B cell (primary cell): ENCODE results near the gene SRR. TPM values are rescaled to one million over a fixed set of nuclear protein-coding genes. Genes with fewer than 3 reads are reported as not detected.
"Not testable (repeated sequence)": the region's sequence is repeated elsewhere in the genome, so short reads cannot be mapped to it uniquely, and the experiment has no call there.

Source experiments
- ATAC-seq: fragments of 200-7000 bp; cut with Tn5 transposase; one replicate; pipeline ENCODE4 v1.10.0; 2021; ENCODE audit warnings: low read depth, mild to moderate bottlenecking, moderate number of reproducible peaks, moderate library complexity
- CTCF ChIA-PET: fragments of 350-600 bp; sonication (Branson Sonifier 250); formaldehyde crosslinking; loops from one replicate; lab custom pipeline; 2021; ENCODE audit warnings: antibody characterized with exemption, inconsistent platforms; lab: Charles Lee
- POLR2A ChIA-PET: fragments of 350-600 bp; sonication (Branson Sonifier 250); formaldehyde crosslinking; loops from one replicate; lab custom pipeline; 2021; ENCODE audit warnings: antibody characterized with exemption; lab: Charles Lee
- DNase-seq: peaks from one replicate; pipeline ENCODE4 v3.0.0; 2013
- H2AFZ ChIP-seq: 2 replicates; pipeline ENCODE4 v1.6.1; 2012; ENCODE audit warnings: mild to moderate bottlenecking, low read depth, low read length; ENCODE audit not compliant: insufficient read depth, poor library complexity, severe bottlenecking
- H3K27ac ChIP-seq, 2 donors: 1 replicate in 1 of 2; 2 replicates in 1 of 2; pipeline ENCODE4 v1.5.1; 2012 to 2013; ENCODE audit warnings: low read length in 2 of 2, mild to moderate bottlenecking in 2 of 2, moderate library complexity in 1 of 2
- H3K27me3 ChIP-seq, 4 experiments: fragments of 200-600 bp in 1 of 4; sonication (generic) in 1 of 4; replicated peaks in 1 of 4; 1 replicate in 2 of 4; 2 replicates in 2 of 4; pipeline versions ENCODE4 v1.6.1 to v1.7.0; 2013 to 2016; ENCODE audit warnings: low read length in 3 of 4, mild to moderate bottlenecking in 2 of 4, mixed read lengths in 1 of 4, moderate library complexity in 1 of 4; ENCODE audit not compliant: insufficient read depth in 4 of 4, control insufficient read depth in 3 of 4; ENCODE audit errors: control extremely low read depth in 1 of 4
- H3K36me3 ChIP-seq, 2 experiments: replicated peaks in 1 of 2; 1 replicate in 1 of 2; 2 replicates in 1 of 2; pipeline versions ENCODE4 v1.6.1 to v1.7.1; 2013; ENCODE audit warnings: low read length in 1 of 2; ENCODE audit not compliant: insufficient read depth in 2 of 2, control insufficient read depth in 1 of 2; ENCODE audit errors: control extremely low read depth in 1 of 2, extremely low read depth in 1 of 2
- H3K4me1 ChIP-seq, 2 donors: fragments of 200-600 bp in 1 of 2; sonication (generic) in 1 of 2; 1 replicate in 1 of 2; 2 replicates in 1 of 2; pipeline versions ENCODE4 v1.5.1 to v1.6.1; 2013 to 2017; ENCODE audit warnings: low read length in 2 of 2; ENCODE audit not compliant: control insufficient read depth in 2 of 2, insufficient read depth in 2 of 2
- H3K4me2 ChIP-seq: replicated peaks from 2 replicates; pipeline ENCODE3; 2012; ENCODE audit warnings: mild to moderate bottlenecking, low read depth, low read length; ENCODE audit not compliant: poor library complexity, severe bottlenecking
- H3K4me3 ChIP-seq, 5 experiments: fragments of 200-600 bp in 1 of 5; sonication (generic) in 1 of 5; 1 replicate in 3 of 5; 2 replicates in 2 of 5; pipeline versions ENCODE4 v1.5.1 to v1.7.0; 2011 to 2016; ENCODE audit warnings: low read length in 4 of 5, mild to moderate bottlenecking in 4 of 5, low read depth in 2 of 5, control low read depth in 1 of 5, moderate library complexity in 1 of 5; ENCODE audit not compliant: insufficient read depth in 1 of 5; ENCODE audit errors: control extremely low read depth in 1 of 5, extremely low read depth in 1 of 5
- H3K79me2 ChIP-seq: fragments of 200-600 bp; sonication (generic); one replicate; pipeline ENCODE4 v1.6.0; 2016; ENCODE audit warnings: low read length; ENCODE audit not compliant: control insufficient read depth, insufficient read depth
- H3K9ac ChIP-seq: fragments of 200-600 bp; sonication (generic); 2 replicates; pipeline ENCODE4 v1.6.1; 2017; ENCODE audit warnings: mild to moderate bottlenecking, low read length, moderate library complexity
- H3K9me3 ChIP-seq, 3 donors: one replicate each; pipeline versions ENCODE4 v1.6.1 to v1.7.1; 2013; ENCODE audit warnings: low read length in 2 of 3; ENCODE audit not compliant: control insufficient read depth in 2 of 3, insufficient read depth in 1 of 3; ENCODE audit errors: control extremely low read depth in 1 of 3
- H4K20me1 ChIP-seq: 2 replicates; pipeline ENCODE4 v1.6.0; 2012; ENCODE audit warnings: mild to moderate bottlenecking, low read length; ENCODE audit not compliant: insufficient read depth, control insufficient read depth, poor library complexity, severe bottlenecking
- H3K27ac Mint-ChIP-seq: one replicate; pipeline ENCODE4 v1.8.0; 2021; ENCODE audit warnings: mixed read lengths
- H3K27me3 Mint-ChIP-seq: one replicate; pipeline ENCODE4 v1.8.0; 2021; ENCODE audit warnings: mixed read lengths
- H3K4me1 Mint-ChIP-seq: one replicate; pipeline ENCODE4 v1.8.0; 2021; ENCODE audit warnings: mixed read lengths
- H3K4me3 Mint-ChIP-seq: one replicate; pipeline ENCODE4 v1.8.0; 2021; ENCODE audit warnings: mixed read lengths
- H3K9me3 Mint-ChIP-seq: one replicate; pipeline ENCODE4 v1.8.0; 2022; ENCODE audit warnings: mixed read lengths; ENCODE audit not compliant: insufficient read depth
- EZH2 ChIP-seq: IDR thresholded peaks from 2 replicates; pipeline ENCODE4 v1.6.1; 2012; ENCODE audit warnings: borderline replicate concordance, low read depth, mild to moderate bottlenecking, moderate library complexity, low read length; ENCODE audit not compliant: insufficient read depth, poor library complexity, severe bottlenecking
- WGBS: methylation state at CpG from one replicate; pipeline ENCODE4 v1.1.5; 2013; ENCODE audit warnings: missing lambda C conversion rate; ENCODE audit not compliant: insufficient coverage; 5-methylcytosine and 5-hydroxymethylcytosine counted together
- intact Hi-C: fragments of 100-400 bp; cut with micrococcal nuclease; formaldehyde crosslinking; loops from one replicate; pipeline ENCODE4 v1.10.0; 2022
- polyA plus RNA-seq: library from polyadenylated mRNA; depleted of rRNA; stranded (reverse); fragments of >200 nt; gene quantifications from 2 replicates; pipeline ENCODE4 v1.2.3, GENCODE V29; 2012
- total RNA-seq, 2 donors: library from RNA; stranded (reverse); fragments of 120-200 nt in 1 of 2; gene quantifications; 1 replicate in 1 of 2; 2 replicates in 1 of 2; pipeline versions ENCODE4 v1.2.3 to v1.2.4, GENCODE V29; 2013 to 2022
- TF ChIP-seq, protein P1 (sequence below): fragments of 200-600 bp; IDR thresholded peaks from one replicate; pipeline ENCODE4 v1.8.0; 2022; ENCODE audit warnings: antibody characterized with exemption, mild to moderate bottlenecking

SRR gene
- total and polyA plus RNA-seq, 2 donors (not counting 1 experiment from before 2014, with no cell fraction given), result 2.6 to 5.1 TPM

DNA sequence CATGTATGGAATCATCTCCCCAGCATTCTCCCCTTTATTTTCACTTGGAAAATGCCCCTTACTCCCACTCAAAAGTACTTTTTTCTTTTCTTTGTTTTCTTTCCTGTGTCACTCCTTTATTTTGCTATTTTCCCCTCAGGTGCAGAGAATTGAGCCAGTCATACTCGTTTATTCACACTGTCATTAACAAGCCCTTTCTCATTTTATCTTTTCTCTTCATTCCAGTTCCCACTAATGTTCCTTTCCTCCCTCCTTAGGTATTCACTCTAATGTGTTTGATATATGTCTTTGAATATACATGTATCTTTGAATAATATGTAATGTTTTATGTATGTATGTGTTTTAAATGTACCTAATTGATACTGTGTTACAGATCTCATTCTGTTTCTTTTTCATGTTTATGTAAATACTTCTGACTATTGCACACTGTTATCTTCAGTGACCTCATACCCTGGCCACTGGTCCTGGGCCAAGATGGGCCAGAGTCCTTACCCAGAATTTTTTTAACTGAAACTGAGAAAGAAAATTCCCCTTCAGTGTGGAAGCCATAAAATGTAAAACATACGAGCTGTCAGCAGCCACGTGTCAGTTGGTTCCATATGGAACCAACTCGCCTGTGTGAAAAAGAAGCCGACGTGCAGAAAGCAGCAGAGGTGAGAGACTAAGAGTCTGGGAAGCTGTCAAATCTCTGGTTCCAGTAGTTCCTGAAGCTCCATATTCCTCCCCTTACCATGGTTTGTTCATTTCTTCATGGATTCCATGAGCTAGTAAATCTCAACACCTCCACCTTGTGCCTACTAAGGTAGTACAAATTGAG, 5.8 kb downstream of the SRR start:
- Histone ChIP-seq H3K27me3 (no peaks in the 10 kb centered on the region), H3K4me1 (no peaks in the 10 kb centered on the region), H2AFZ (no peak overlapping the region), H3K4me2 (no peak overlapping the region), H3K4me3 (no peak overlapping the region), H3K9me3 (no peaks in the 10 kb centered on the region), H3K36me3 (no peaks in the 10 kb centered on the region), H3K27ac (no peak overlapping the region), H4K20me1 (no peaks in the 10 kb centered on the region), H3K9ac (no peak overlapping the region), H3K79me2 (peaks cover 4% of the 10 kb centered on the region)
- intact Hi-C loops, result no loop called here
- H3K4me1 Mint-ChIP-seq, result peaks cover 5% of the 10 kb centered on the region
- DNase-seq (no peak), ATAC-seq (no peak)
- WGBS, result 95% methylated on average over 5 of the region's 6 CpGs
- ChIA-PET CTCF (no interaction called here), POLR2A (no interaction called here)
- H3K27me3 Mint-ChIP-seq, result no peaks in the 10 kb centered on the region
- no peak for TF ChIP-seq EZH2
- TF ChIP-seq, protein P1, sequence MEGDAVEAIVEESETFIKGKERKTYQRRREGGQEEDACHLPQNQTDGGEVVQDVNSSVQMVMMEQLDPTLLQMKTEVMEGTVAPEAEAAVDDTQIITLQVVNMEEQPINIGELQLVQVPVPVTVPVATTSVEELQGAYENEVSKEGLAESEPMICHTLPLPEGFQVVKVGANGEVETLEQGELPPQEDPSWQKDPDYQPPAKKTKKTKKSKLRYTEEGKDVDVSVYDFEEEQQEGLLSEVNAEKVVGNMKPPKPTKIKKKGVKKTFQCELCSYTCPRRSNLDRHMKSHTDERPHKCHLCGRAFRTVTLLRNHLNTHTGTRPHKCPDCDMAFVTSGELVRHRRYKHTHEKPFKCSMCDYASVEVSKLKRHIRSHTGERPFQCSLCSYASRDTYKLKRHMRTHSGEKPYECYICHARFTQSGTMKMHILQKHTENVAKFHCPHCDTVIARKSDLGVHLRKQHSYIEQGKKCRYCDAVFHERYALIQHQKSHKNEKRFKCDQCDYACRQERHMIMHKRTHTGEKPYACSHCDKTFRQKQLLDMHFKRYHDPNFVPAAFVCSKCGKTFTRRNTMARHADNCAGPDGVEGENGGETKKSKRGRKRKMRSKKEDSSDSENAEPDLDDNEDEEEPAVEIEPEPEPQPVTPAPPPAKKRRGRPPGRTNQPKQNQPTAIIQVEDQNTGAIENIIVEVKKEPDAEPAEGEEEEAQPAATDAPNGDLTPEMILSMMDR, result no peak
- H3K9me3 Mint-ChIP-seq, result no peaks in the 10 kb centered on the region
- no peak overlapping the region for H3K27ac Mint-ChIP-seq
- no peak overlapping the region for H3K4me3 Mint-ChIP-seq

DNA sequence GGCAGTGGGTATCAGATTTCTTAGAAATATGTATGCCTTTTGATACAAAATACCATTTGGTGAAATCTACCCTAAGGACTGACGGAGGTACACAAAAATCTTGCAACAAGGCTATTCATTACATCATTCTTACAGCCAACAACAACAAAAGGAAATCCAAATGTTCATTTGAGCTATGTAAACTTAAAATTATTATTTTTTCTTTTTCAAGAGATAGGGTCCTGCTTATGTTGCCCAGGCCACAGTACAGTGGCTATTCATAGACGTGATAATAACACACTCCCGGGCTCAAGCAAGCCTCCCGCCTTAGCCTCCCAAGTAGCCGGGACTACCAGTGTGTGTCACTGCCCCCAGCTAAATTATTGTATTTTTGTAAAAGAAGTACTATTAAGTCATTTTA, 9.0 kb downstream of the SRR start:
- no peak for DNase-seq
- WGBS, result 100% methylated on average over 2 of the region's 5 CpGs
- intact Hi-C loops, result no loop called here
- H3K27me3 ChIP-seq, result no peaks in the 10 kb centered on the region
- H3K36me3 ChIP-seq, result no peaks in the 10 kb centered on the region
- ChIA-PET CTCF (no interaction called here), POLR2A (no interaction called here)
- Mint-ChIP-seq H3K4me1 (peaks cover 2% of the 10 kb centered on the region), H3K9me3 (no peaks in the 10 kb centered on the region), H3K4me3 (no peak overlapping the region), H3K27me3 (no peaks in the 10 kb centered on the region), H3K27ac (no peak overlapping the region)
- no peaks in the 10 kb centered on the region for H3K4me1 ChIP-seq
- H3K27ac ChIP-seq, result no peak overlapping the region
- H4K20me1 ChIP-seq, result no peaks in the 10 kb centered on the region
- no peak overlapping the region for H3K9ac ChIP-seq
- ATAC-seq, result no peak
- no peaks in the 10 kb centered on the region for H3K9me3 ChIP-seq
- H3K4me3 ChIP-seq, result no peak overlapping the region
- H2AFZ ChIP-seq, result no peak overlapping the region
- no peaks in the 10 kb centered on the region for H3K79me2 ChIP-seq
- H3K4me2 ChIP-seq, result no peak overlapping the region
- no peak for TF ChIP-seq EZH2
- TF ChIP-seq, protein P1, result no peak

DNA sequence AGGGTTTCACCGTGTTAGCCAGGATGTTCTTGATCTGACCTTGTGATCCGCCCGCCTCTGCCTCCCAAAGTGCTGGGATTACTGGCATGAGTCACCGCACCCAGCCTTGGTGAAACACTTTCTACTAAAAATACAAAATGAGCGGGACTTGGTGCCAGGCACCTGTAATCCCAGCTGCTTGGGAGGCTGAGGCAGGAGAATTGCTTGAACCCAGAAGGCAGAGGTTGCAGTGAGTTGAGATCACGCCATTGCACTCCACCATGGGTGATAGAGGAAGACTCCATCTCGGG, 13.1 kb downstream of the SRR start:
- H3K9me3 ChIP-seq, H3K79me2 ChIP-seq, POLR2A ChIA-PET, H3K9me3 Mint-ChIP-seq, H2AFZ ChIP-seq, H3K4me2 ChIP-seq, H3K27ac ChIP-seq, ATAC-seq, H3K27ac Mint-ChIP-seq, H4K20me1 ChIP-seq, DNase-seq, H3K4me3 ChIP-seq, H3K9ac ChIP-seq, H3K36me3 ChIP-seq, H3K4me3 Mint-ChIP-seq, H3K27me3 Mint-ChIP-seq, H3K4me1 ChIP-seq, intact Hi-C loops, H3K4me1 Mint-ChIP-seq, H3K27me3 ChIP-seq: not testable (repeated sequence)
- CTCF ChIA-PET, result interaction anchor here (0.7 kb wide), 1 partner anchor 16 kb away, joined by 7 read pairs; no protein-coding TSS in a partner anchor
- WGBS, result 100% methylated on average over 1 of the region's 7 CpGs
